GM19351 (cell line): ENCODE results near the gene PUM2.

Source experiments
- ATAC-seq: cut with Tn5 transposase; IDR thresholded peaks from one replicate; pipeline ENCODE4 v1.9.1; 2021; ENCODE audit warnings: mild to moderate bottlenecking, moderate library complexity; ENCODE audit not compliant: unreplicated experiment

The PUM2 gene

DNA sequence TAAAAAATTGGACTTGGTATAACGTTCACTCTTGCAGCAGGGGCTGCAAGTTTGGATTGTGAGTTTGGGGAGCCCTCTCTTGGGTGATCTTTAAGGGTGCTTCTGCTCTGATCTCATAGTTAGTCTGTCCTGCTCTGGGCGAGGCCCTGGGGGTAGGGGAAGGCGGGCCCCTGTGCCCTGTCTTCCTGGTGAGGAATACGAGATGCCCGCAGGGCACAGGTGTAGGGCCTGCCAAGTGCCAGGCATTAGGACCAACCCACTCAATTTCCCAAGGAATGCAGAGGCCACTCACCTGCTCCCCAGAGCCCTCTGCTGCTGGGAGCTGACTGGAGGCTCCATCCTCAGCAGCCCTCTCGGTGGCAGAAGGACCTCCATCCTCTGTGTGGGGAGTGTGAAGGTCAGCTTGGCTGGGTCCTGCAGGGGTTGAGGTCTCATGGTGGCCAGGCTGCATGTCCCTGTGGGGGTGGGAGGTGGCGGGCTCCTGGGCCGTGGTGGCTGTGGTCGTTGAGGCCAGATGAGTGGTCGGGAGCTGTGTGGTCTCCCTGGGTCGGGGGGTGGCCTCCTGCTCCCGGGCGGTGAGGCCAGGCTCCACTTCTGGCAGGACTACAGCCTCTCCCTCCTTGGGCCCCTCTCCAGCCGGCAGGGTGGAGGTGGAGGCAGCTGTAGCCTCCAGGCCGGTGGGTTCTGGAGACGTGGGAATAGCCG is 147.0 kb downstream of the PUM2 start:
- ATAC-seq, result no peak

DNA sequence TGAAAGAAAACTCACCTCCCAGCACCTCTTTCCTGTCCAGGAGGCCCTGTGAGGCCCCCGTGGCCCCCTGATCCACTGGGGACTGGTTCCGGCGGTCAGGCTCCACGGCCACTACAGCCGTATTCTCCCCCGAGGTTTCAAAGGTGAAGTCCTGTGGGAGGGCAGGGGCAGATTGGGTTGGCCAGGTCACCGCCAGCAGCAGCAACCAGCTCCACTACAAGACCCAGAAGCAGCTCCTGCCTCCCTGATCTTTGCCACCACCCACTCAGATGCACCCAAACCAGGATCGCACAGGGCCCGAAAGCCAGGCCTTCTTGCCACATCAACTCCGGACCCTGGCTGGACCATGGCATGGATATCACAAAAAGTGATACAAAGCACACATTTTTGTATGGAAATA is 147.6 kb downstream of the PUM2 start:
- ATAC-seq, result no peak

DNA sequence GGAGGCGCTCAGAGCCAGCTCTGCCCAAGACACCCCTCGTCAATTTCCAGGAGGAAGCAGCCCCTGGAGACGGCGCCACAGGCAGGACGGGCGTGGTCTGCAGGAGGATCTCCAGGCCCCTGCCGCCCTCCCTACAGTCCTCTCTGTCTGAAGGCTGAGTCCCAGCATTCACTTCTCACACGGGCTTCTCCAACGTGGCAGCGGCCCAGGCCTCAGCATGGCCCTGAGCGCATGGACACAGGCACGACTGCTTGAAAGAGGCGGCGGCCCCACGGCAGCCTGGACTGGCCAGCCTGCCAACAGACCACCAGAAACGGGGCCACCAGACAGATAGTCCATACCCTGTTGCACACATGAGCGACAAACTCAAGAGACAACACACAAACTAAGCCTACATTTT is 149.0 kb downstream of the PUM2 start:
- ATAC-seq, result no peak

DNA sequence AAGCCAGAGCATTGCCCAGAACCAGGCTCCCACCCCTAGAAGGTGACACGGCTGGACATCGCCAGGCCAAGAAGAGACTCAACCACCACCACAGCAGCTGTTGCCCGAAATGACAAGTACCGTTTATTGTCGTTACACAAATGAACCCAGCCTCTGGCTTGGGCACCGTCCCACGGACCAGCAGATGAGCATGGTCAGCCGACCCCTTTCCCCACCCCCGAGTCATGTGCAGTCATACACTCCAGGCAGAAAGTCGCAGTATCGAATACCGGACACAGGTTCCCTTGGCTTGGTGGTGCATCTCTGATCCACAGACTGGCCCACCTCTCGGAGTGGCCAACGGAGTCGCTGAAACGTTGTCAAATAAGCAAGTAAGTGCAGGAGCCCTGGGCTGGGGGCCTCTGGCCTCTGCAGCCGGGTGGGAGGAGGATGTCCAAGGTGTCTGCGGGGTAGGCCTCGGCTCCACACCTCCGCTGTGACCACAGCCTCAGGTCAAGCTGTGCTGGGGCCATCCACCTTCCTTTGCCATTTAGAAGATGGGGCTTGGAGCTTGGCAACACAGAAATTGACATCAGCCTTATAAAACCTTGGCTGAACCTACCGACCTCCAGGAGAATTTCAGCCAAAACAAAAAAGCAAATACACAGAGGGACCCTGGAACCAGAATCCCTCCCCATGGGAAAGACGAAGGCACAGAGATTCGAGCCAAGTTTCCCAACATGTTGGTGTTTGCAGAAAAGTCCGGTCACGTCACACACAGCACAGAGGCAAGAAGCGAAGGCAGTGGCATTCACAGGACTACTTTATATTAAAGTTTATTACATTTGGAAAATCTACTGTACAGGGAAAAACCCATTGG is 149.7 kb downstream of the PUM2 start:
- no peak for ATAC-seq

DNA sequence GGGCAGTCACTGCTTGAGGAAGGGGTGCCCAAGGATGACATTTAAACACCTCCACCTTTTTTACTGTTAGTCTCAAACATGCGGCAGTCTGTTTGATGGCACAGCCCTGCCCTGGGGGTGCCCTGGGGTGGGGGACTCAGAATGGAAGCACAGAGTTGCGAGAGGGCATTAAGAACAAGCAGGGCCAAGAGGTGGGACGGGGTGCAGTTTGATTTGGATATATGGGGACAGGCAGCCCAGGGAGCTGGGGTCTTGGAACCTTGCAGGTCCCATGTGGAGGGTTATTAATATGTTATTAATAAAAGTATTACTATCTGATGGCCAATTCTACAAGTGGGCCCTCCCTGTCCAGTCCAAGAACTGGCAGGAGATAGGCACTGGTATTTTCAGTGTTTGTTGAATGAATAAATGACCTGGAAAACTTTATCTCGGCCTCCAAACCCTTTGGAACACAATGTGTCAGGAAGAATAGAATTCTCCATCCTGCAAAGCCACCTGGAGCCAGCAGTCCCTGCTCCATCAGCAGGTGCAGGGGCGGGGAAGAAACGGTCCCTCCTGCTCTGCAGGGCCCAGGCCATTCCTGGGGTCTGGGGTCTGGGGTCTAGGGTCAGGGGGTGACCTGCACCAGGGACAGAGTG is 150.9 kb downstream of the PUM2 start:
- no peak for ATAC-seq

DNA sequence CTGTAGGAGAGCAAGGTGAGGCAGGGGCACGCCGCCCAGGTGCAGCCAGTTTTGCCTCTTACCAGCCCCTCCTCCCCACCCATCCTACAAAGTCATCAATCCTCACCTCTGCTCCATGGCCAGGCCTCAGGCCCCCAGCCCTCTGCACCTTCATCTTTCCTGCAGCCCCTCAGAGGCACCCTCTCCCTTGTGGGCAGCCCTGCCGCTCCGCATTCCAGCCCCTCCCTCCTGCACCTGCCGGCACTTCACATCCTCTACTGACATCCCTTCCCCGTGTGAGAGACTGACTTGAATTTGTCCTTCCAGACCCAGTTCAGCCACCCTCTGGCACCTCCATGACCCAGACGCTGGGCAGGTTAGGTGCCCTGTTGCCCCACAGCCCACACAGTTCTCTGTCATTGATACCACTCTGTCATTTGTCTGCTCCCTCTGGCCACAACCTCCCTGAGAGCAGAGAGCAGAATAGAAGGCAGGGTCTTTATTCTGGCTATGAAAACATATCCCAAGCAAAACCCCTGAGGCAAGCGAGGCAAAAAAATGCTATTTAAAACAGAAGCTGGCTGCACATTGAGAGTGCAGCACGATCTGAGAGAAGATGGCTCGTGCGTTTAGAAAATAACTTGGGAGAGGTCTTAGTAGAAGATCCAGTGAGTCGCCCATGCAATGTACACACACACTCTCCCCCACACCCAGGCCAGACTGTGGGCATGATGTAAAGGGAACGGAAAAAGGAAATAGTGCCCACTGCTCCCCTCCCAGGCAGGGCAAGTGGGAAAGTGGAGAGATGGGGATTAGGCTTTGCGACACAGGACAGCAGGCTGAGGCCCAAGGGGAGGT is 151.6 kb downstream of the PUM2 start:
- no peak for ATAC-seq
